MG63 (cell line): ENCODE results near the gene ANKRD42. TPM values are rescaled to one million over a fixed set of nuclear protein-coding genes. Genes with fewer than 3 reads are reported as not detected.
"Not testable (repeated sequence)": the region's sequence is repeated elsewhere in the genome, so short reads cannot be mapped to it uniquely, and the experiment has no call there.

Source experiments
- DNase-seq: peaks from one replicate; pipeline ENCODE4 v3.0.0-alpha.2; 2020
- H3K27me3 ChIP-seq: fragments of 250-450 bp; sonication (Bioruptor Pico); 2 replicates; pipeline ENCODE4 v1.5.1; 2020; ENCODE audit warnings: mild to moderate bottlenecking, moderate library complexity
- H3K36me3 ChIP-seq: fragments of 250-450 bp; sonication (Bioruptor Pico); 2 replicates; pipeline ENCODE4 v1.5.1; 2020; ENCODE audit warnings: mild to moderate bottlenecking, moderate library complexity
- H3K4me3 ChIP-seq: fragments of 250-450 bp; sonication (Bioruptor Pico); 2 replicates; pipeline ENCODE4 v1.5.1; 2020; ENCODE audit warnings: mild to moderate bottlenecking, moderate library complexity
- H3K9me3 ChIP-seq: fragments of 250-450 bp; sonication (Bioruptor Pico); 2 replicates; pipeline ENCODE4 v1.5.1; 2020; ENCODE audit warnings: mild to moderate bottlenecking, moderate library complexity
- total RNA-seq: library from RNA; depleted of rRNA; stranded (reverse); fragments of >200 nt; shearing (Covaris generic); gene quantifications from 2 replicates; pipeline ENCODE4 v1.2.3, GENCODE V29; 2014; ENCODE audit warnings: low replicate concordance

ANKRD42 gene
- total RNA-seq, 1 experiment from 2014 or later = 6.1 TPM

DNA sequence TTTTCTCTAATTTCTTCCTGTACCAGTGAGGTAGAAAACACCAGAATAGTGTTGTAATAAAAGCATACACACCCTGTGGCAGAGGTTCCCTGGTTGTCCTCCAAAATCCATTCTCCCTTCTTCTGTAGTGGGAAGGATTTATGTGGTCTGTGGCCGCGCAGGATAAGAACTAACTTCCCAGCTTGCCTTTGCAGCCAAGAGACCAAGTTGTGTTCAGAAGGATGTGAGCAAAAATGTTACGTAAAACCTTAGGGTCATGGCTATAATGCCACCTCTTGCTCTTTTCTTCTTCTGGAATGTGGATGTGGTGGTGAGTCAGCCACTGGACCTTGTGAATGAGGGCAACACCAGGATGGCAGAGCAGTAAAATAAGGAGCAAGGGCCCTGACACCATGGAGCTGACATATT, 64.3 kb downstream of the ANKRD42 start:
- H3K9me3 ChIP-seq = no peaks in the 10 kb centered on the region
- H3K27me3 ChIP-seq = no peaks in the 10 kb centered on the region
- peaks cover 17% of the 10 kb centered on the region for H3K36me3 ChIP-seq
- H3K4me3 ChIP-seq = no peak overlapping the region
- peak; percentile 64 for DNase-seq

- no peak for DNase-seq
- Histone ChIP-seq H3K27me3 (no peaks in the 10 kb centered on the region), H3K4me3 (no peak overlapping the region), H3K36me3 (peaks cover 19% of the 10 kb centered on the region), H3K9me3 (no peaks in the 10 kb centered on the region)
Measured at GRCh38 chr11:83259559-83259958, 66.0 kb downstream of the ANKRD42 start.

- H3K27me3 ChIP-seq = no peaks in the 10 kb centered on the region
- peaks cover 19% of the 10 kb centered on the region for H3K36me3 ChIP-seq
- no peaks in the 10 kb centered on the region for H3K9me3 ChIP-seq
- H3K4me3 ChIP-seq = no peak overlapping the region
- DNase-seq = no peak
Measured at GRCh38 chr11:83265331-83265730, 71.8 kb downstream of the ANKRD42 start.

- not testable (repeated sequence) for H3K27me3 ChIP-seq, H3K4me3 ChIP-seq, DNase-seq, H3K9me3 ChIP-seq
- H3K36me3 ChIP-seq = peaks cover 31% of the 10 kb centered on the region
Measured at GRCh38 chr11:83269080-83269479, 75.6 kb downstream of the ANKRD42 start.

DNA sequence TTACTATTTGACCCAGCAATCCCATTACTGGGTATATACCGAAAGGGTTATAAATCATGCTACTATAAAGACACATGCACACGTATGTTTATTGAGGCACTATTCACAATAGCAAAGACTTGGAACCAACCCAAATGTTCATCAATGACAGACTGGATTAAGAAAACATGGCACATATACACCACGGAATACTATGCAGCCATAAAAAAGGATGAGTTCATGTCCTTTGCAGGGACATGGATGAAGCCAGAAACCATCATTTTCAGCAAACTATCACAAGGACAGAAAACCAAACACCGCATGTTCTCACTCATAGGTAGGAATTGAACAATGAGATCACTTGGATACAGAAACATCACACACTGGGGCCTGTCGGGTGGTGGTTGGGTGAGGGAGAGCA, 78.2 kb downstream of the ANKRD42 start:
- not testable (repeated sequence) for H3K4me3 ChIP-seq, H3K27me3 ChIP-seq, DNase-seq, H3K9me3 ChIP-seq
- H3K36me3 ChIP-seq = peaks cover 35% of the 10 kb centered on the region

GRCh38 chr11:83272627-83273026, 79.1 kb downstream of the ANKRD42 start:
- Histone ChIP-seq H3K4me3 (no peak overlapping the region), H3K27me3 (no peaks in the 10 kb centered on the region), H3K36me3 (peaks cover 39% of the 10 kb centered on the region), H3K9me3 (no peaks in the 10 kb centered on the region)
- DNase-seq = no peak

DNA sequence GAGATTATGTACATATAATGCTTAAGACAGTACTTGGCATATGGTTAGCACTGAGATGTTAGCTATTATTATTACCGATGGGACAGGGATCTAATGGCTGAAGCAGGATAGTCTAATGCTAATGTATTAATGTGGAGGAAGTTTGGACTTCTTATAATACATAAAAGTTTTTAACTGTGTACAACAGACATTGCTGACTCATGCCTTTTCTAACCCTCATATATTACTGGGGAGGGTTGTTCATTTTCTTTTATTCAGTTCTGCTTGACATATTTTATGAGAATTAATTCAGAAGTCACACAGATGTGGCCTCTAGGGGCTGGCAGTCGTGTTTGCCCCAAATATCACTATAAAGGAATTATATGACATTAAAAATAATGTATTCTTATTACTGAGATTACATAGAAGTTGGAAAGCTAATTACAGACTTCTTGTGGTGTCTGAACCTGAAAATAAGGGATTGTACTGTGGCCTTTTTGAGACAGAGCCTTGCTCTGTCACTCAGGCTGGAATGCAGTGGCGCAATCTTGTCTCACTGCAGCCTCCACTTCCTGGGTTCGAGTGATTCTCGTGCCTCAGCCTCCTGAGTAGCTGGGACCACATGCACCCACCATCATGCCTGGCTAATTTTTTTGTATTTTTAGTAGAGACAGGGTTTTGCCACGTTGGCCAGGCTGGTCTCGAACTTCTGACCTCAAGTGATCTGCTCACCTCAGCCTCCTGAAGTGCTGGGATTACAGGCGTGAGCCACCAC, 82.6 kb downstream of the ANKRD42 start:
- Histone ChIP-seq H3K36me3 (peaks cover 39% of the 10 kb centered on the region), H3K9me3 (no peaks in the 10 kb centered on the region), H3K4me3 (no peak overlapping the region), H3K27me3 (no peaks in the 10 kb centered on the region)
- no peak for DNase-seq

DNA sequence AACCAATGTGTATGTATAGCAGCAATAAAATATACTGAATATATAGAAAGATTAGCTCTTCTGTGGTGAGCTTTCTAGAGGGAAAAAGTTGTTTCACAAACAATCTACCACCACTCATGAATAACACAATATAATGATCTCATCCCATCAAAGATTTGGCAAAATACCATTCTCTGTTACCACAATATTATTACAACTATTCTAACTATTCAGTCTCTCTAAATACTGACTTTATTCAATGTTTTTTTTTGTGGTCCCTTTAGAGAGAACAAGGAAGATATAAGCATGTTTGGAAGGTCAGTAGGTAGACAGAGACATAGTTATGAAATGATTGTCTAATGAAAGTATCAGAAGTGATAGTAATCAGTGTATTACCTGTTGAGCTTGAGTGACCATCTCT, 84.8 kb downstream of the ANKRD42 start:
- H3K27me3 ChIP-seq = no peaks in the 10 kb centered on the region
- H3K36me3 ChIP-seq = peaks cover 24% of the 10 kb centered on the region
- no peaks in the 10 kb centered on the region for H3K9me3 ChIP-seq
- no peak overlapping the region for H3K4me3 ChIP-seq
- no peak for DNase-seq

DNA sequence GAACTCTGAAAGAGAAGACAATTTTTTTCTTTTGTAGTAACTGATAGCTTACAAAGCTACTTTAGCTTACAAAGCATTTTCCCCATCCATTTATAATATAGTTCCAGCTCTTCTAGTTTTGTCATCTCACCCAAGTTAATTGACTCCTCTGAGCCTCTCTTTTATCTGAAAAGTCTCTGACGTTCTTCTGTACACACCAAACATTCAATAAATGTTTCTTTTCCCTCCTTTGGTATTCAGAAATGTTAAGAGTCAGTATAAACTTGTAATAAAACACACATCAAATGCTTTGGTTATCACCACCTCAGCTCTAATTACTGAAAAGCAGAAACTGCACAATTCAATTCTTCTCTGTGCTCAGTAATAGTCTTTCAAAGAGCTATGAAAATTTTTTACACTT, 86.7 kb downstream of the ANKRD42 start:
- Histone ChIP-seq H3K9me3 (no peaks in the 10 kb centered on the region), H3K27me3 (no peaks in the 10 kb centered on the region), H3K36me3 (peaks cover 21% of the 10 kb centered on the region; the same call in 1 of the 2 replicates), H3K4me3 (no peak overlapping the region)
- no peak for DNase-seq

GRCh38 chr11:83282084-83282716, 88.7 kb downstream of the ANKRD42 start:
- Histone ChIP-seq H3K36me3 (peaks cover 12% of the 10 kb centered on the region; the same call in 1 of the 2 replicates), H3K27me3 (no peaks in the 10 kb centered on the region), H3K4me3 (no peak overlapping the region), H3K9me3 (no peaks in the 10 kb centered on the region)
- DNase-seq = no peak

- no peak for DNase-seq
- no peaks in the 10 kb centered on the region for H3K27me3 ChIP-seq
- peak overlapping the region; percentile 78 for H3K4me3 ChIP-seq
- H3K9me3 ChIP-seq = no peaks in the 10 kb centered on the region
- peaks cover 9% of the 10 kb centered on the region; the same call in 1 of the 2 replicates for H3K36me3 ChIP-seq
Measured at GRCh38 chr11:83284501-83285150, 91.1 kb downstream of the ANKRD42 start.

- H3K36me3 ChIP-seq = peaks cover 6% of the 10 kb centered on the region; the same call in 1 of the 2 replicates
- DNase-seq = no peak
- no peaks in the 10 kb centered on the region for H3K27me3 ChIP-seq
- H3K4me3 ChIP-seq = peak overlapping the region; percentile 78
- no peaks in the 10 kb centered on the region for H3K9me3 ChIP-seq
Measured at GRCh38 chr11:83285151-83285770, 91.7 kb downstream of the ANKRD42 start.

DNA sequence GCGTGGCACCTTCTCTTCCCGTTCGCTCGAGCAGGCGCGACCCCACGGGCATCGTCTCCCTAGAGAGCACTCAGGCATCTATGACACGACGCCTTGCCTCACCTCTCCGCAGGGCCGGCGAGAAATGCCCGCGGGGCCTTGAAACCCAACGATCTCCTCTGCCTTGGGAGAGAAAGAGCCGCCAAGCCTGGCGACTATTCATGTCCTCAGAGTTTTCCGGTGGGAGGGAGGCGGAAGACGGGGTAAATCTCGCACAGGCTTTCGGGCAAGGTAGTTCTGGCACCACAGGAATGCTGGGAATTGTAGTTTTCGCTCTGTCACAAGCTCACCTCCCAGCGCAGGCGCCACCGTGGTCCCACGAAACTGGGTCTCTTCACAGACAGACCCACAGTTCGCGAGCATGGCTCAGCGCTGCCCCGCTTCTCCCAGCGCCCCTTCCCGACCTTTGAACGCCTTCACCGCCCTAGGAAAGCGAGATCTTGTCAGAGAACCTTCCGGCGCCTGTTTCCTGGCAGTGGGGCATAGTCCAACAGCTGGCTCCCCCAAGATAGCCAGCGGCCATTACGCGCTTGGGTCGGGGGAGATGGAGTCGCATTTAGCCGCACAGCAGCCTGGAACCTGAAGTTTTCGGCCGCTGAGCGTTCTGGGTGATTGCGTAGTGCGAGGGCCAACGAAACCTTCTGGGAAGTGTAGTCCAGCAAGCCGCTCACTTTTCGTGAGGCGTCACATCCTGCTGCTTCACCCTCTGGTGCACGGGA, 92.4 kb downstream of the ANKRD42 start, which contains the start of gene CCDC90B:
CCDC90B (minus strand) TSS at position 597 of the 758 bp plus-strand sequence; CDS start at position 202, 395 bp downstream.
- peaks cover 6% of the 10 kb centered on the region; the same call in 1 of the 2 replicates for H3K36me3 ChIP-seq
- peak; percentile 96 for DNase-seq
- peak within 1 kb of the TSS; percentile 78 for H3K4me3 ChIP-seq
- H3K9me3 ChIP-seq = no peaks in the 10 kb centered on the region
- H3K27me3 ChIP-seq = no peaks in the 10 kb centered on the region

DNA sequence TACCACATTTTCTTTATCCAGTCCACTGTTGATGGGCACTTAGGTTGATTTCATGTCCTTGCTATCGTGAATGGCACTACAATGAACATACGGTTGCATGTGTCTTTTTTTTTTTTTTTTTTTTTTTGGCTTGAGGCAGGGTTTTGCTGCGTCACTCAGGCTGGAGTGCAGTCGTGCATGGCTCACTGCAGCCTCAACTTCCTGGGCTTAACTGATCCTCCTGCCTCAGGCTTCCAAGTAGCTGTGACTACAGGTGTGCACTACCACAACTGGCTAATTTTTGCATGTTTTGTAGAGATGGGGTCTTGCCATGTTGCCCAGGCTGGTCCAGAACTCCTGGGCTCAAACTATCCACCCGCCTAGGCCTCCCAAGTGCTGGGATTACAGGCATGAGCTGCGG, 94.1 kb downstream of the ANKRD42 start:
- Histone ChIP-seq H3K4me3 (no peak overlapping the region), H3K27me3 (no peaks in the 10 kb centered on the region), H3K36me3 (peaks cover 6% of the 10 kb centered on the region; the same call in 1 of the 2 replicates), H3K9me3 (no peaks in the 10 kb centered on the region)
- no peak for DNase-seq

DNA sequence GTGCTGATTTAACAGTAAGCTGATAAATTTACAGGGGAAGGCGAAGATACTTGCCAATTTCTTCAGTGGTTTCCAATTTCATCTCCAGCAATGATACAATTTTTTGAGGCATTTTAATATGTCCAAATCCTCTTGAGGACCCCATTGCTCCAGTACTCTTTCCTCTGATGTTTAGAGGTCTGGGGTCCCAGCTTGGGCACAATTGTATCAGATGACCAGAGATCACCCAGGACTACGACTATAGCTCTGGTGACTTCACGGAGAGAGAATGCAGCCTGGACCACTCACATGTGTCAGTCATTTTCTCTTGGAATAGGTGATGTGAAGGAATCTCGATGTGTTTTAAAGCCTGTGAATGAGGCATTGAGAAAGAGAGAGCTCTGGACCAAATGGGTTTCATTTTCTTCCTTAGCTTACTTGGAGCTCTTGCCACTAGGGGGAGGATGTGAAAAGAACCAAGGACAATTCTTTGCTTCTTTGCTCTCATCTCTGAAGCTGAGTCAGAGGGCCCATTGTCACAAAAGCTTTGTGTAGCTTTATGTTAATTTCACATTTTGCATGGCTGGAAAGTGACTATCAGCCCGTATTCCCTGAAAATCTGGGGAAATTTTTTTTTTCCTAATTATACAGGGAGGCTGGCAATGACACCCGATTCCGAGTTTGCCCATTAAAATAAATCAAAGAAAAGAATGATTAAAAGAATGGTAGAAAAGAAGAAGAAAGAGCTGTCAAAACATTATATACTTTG, 99.4 kb downstream of the ANKRD42 start:
- DNase-seq = peak; percentile 14
- Histone ChIP-seq H3K27me3 (no peaks in the 10 kb centered on the region), H3K36me3 (no peaks in the 10 kb centered on the region), H3K4me3 (no peak overlapping the region), H3K9me3 (no peaks in the 10 kb centered on the region)

DNA sequence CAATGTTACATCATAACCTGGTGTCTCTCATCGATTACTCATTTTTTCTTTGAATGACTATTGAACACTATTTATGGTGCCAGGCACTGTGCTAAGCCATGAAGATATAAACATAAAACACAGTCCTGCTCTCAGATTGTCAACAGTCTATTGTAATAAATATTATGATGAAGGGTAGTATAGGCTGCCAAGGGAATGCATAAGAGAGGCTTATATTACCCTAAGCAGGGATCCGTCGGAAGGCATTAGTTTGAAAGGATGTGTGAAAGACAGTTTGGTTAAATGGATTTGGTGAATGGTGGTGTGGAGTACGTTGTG, 99.9 kb downstream of the ANKRD42 start:
- Histone ChIP-seq H3K4me3 (no peak overlapping the region), H3K9me3 (no peaks in the 10 kb centered on the region), H3K36me3 (no peaks in the 10 kb centered on the region), H3K27me3 (no peaks in the 10 kb centered on the region)
- no peak for DNase-seq
